ENCODE data around the gene PAQR4.

The PAQR4 gene

GRCh38 chr16:2981177-2981898 lies 12.2 kb downstream of the PAQR4 start:
- no peak for DNase-seq

GRCh38 chr16:2981899-2982250 lies 12.7 kb downstream of the PAQR4 start:
- no peak for DNase-seq

GRCh38 chr16:2982402-2982801 lies 13.3 kb downstream of the PAQR4 start:
- DNase-seq, result no peak

GRCh38 chr16:2983706-2984136 lies 14.6 kb downstream of the PAQR4 start:
- DNase-seq, result peak in 13 of 14 donors; percentile 30 to 80 (median 60)

- peak in 1 of 14 donors; percentile 44 for DNase-seq
Observed at GRCh38 chr16:2985462-2985861, 16.3 kb downstream of the PAQR4 start.

GRCh38 chr16:2985893-2986355 lies 16.8 kb downstream of the PAQR4 start:
- peak in 5 of 14 donors; percentile 16 to 95 (median 29) for DNase-seq

GRCh38 chr16:2986623-2987188 lies 17.6 kb downstream of the PAQR4 start:
- no peak for DNase-seq

- no peak for DNase-seq
Observed at GRCh38 chr16:2987286-2987685, 18.1 kb downstream of the PAQR4 start.

- DNase-seq, result no peak
Observed at GRCh38 chr16:2987833-2988232, 18.7 kb downstream of the PAQR4 start.

GRCh38 chr16:2988590-2989099 lies 19.5 kb downstream of the PAQR4 start:
- no peak for DNase-seq

GRCh38 chr16:2990891-2991290 lies 21.7 kb downstream of the PAQR4 start:
- no peak for DNase-seq

- no peak for DNase-seq
Observed at GRCh38 chr16:2991566-2992261, 22.6 kb downstream of the PAQR4 start.

- no peak for DNase-seq
Observed at GRCh38 chr16:2992383-2993081, 23.4 kb downstream of the PAQR4 start.

GRCh38 chr16:2996298-2996697 lies 27.1 kb downstream of the PAQR4 start:
- no peak for DNase-seq

- DNase-seq, result no peak
Observed at GRCh38 chr16:2999929-3000328, 30.8 kb downstream of the PAQR4 start.

GRCh38 chr16:3000540-3000939 lies 31.4 kb downstream of the PAQR4 start:
- no peak for DNase-seq

- no peak for DNase-seq
Observed at GRCh38 chr16:3001316-3001715, 32.2 kb downstream of the PAQR4 start.

GRCh38 chr16:3003582-3004270 lies 34.6 kb downstream of the PAQR4 start:
- peak; percentile 72 to 99 (median 95) for DNase-seq

GRCh38 chr16:3004319-3004718 lies 35.2 kb downstream of the PAQR4 start:
- DNase-seq, result no peak

GRCh38 chr16:3004781-3005284 lies 35.7 kb downstream of the PAQR4 start:
- peak in 2 of 14 donors; percentile 6 to 61 for DNase-seq

- no peak for DNase-seq
Observed at GRCh38 chr16:3007059-3007956, 38.2 kb downstream of the PAQR4 start.
